GM18870 (cell line): ENCODE data around the gene TENM3.
A peak's percentile ranks its signal among the peaks of the same experiment; 100 is the strongest.

Source experiments
- ATAC-seq: cut with Tn5 transposase; IDR thresholded peaks from one replicate; pipeline ENCODE4 v1.9.1; 2021; ENCODE audit warnings: moderate library complexity; ENCODE audit not compliant: unreplicated experiment

The TENM3 gene

DNA sequence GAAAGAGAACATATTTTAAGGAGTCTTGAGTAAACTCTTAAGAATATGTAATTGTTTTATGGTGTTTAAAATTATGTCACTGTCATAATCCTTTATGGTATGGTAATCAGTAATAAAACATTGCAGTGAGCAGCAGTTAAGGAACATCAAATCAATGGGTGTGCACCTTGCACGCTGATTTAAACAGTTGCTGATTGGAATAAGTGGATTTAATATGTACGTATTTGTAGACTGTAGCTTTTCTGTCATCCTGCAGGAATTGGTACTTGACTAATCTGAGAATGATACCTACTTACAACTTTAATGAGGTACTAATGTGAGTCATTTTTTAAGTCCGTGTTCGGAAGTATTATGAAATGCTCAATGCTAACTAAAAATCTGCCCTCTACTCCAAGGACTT, 461.7 kb downstream of the TENM3 start:
- ATAC-seq, result no peak

DNA sequence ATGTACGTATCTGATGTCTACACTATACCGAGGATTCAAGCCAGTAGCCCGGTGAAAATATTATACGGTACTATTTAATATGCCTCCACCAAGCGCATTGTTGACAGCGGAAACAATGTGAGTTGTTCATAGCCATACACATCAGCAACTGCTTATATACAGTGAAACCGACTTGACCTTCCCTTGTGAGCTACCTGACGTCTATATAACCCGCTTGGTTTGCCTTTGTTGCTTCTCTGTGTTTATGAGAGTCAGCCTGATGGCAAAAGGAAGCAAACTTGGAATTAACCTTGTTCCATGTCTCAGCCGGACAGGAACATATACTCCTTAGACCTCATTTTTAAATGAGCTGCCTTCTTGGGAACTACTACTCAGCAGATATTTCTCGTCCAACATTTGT, 462.2 kb downstream of the TENM3 start:
- no peak for ATAC-seq

DNA sequence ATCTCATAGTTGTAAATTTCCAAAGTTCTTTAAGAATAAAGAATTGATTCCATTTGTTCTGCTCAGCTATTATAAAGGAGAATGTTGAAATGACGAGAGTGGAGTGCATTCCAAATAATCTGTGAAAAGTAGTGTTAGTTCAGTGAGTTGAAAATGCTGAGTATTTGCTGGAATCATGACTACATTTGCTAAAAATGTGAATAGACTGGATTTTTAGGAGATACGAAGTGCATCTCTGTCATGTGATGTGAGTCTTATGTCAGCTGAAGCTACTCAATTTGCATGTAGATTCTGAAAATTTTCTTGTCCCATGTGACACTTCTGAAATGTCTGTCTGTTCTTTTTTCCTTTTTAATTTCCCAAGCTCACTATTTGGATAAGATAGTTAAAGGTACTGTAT, 468.0 kb downstream of the TENM3 start:
- ATAC-seq, result no peak

DNA sequence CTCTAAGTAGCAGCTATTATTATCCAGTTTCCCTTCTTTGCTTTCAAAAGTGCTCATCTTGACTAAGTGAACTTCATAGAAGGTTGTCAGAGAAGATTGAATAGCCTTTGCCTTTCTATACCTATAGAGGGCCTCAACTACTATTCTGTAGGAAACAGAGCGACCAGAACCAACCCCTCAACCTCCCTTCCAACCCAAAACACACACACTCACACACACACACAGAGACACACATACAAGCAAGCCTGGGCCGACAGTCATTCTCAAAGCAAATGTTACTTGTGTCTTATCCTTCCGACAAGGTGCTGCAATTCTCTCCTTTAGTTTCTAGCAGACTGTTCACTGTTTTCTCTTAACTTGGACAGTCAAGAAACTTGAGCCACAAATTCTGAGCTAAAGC, 472.3 kb downstream of the TENM3 start:
- no peak for ATAC-seq

DNA sequence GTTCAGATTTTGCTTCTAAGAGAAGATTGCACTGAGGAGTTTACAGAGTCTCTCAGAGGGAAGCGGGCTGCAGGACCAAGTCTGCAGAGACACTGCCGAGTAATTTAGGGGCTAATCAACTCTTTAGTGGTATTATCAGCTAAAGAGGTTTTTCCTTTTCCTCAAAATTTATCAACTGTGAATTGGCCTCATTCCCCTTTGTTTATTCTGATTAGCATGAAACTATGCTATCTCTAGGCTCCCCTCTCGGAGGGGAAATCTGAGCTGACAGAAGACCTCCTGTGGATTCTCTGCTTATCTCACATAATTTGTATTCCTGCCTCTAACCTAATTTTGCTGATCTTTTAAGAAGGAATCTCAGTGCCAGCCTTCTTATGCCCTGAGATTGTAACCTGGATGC, 473.0 kb downstream of the TENM3 start:
- no peak for ATAC-seq

DNA sequence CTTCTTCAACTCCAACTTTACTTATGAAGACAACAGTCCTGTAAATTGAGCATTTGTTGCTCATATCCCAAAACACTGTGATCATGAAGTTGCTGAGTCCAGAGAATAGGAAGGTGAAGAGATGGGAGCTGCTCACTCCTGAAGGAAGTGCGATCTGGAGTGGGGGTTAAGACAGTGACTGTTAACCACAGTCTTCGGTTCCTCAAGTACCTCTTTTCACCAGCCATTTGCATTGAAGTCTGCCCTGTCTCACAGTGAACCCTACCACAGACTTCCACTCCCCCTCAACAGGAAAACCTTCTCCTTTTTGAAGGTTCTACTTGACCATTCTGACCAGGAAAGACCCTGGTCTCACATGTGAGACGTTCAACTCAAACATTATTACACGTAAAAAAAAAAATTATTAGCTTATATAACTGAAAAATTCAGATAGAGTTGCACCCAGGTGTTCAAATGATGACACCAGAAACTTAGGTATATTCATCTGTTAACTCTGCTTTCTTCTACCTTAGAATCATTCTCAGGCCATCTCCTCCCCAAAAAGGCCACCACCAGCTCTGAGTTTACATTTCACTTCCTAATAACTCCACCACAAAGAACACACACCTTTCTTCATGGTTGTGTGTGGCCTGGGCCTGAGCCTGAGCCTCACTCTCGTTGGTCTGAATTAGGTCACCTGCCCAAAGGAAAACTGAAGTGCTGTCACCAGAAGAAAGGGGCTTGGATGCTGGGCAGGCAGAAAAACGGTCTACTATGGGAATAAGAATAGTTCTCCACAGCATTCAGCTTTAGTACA, 474.8 kb downstream of the TENM3 start:
- peak; percentile 77 for ATAC-seq

DNA sequence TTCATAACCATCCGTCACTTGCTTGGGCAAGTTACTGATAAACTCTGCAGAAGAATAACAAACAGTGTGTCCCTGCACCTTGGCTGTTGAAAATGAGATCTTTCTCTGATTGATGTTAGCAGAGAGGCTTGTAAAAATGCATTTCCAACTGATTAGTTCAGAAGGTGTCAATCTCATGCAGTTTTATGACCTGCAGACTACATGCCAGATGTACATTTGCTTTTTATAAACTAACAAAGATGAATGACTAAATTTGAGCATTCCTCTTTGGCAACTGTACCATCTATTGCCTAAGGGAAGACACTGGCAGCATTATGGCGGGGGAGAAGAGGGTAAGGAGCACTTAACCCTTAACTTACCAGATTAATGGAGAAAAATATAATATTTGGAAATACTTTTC, 481.2 kb downstream of the TENM3 start:
- ATAC-seq, result no peak

DNA sequence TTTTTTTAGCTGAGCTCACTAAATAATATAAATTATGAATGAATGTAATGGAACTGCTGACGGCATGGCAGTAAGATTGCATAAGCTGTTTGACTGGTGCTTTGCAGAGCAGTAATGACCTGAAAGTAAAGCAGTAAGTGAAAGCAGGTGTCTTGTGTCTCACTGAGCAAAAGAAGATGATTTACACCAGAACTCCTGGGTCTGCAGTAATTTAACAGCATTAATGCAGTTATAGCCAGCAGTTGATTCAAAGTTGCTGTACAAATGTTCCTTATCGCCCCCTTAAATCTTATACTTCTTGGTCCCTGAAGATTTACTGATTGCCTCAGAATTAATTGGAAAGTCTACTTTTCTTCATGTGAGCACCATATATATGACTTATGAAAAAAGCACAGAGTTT, 486.3 kb downstream of the TENM3 start:
- no peak for ATAC-seq

DNA sequence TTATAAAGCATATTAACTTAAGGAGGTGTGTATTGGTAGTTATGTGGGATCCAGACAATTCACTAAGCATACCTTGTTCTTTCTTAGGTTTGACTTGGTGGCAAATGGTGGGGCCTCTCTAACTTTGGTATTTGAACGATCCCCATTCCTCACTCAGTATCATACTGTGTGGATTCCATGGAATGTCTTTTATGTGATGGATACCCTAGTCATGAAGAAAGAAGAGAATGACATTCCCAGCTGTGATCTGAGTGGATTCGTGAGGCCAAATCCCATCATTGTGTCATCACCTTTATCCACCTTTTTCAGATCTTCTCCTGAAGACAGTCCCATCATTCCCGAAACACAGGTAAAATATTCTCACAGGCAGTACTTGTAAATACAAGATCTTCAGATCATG, 487.6 kb downstream of the TENM3 start:
- no peak for ATAC-seq

DNA sequence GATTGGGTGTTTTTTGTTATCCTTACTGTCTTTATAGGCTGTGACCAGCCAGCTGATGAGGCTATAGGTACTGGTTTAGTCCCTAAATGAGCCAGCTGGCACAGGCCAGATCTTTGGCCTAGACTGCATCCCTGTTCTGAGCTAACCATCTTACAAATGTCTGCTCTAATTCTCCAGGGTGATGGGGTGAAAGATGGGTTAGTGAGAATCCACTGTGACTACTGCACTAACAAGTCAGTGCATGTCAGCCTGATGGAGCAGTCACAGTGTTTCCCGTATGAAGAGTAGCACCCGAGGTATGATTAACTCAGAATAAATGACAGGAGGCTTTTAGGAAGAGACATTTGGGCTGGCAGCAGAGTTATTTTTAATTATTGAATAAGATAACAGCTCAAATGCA, 493.0 kb downstream of the TENM3 start:
- no peak for ATAC-seq

DNA sequence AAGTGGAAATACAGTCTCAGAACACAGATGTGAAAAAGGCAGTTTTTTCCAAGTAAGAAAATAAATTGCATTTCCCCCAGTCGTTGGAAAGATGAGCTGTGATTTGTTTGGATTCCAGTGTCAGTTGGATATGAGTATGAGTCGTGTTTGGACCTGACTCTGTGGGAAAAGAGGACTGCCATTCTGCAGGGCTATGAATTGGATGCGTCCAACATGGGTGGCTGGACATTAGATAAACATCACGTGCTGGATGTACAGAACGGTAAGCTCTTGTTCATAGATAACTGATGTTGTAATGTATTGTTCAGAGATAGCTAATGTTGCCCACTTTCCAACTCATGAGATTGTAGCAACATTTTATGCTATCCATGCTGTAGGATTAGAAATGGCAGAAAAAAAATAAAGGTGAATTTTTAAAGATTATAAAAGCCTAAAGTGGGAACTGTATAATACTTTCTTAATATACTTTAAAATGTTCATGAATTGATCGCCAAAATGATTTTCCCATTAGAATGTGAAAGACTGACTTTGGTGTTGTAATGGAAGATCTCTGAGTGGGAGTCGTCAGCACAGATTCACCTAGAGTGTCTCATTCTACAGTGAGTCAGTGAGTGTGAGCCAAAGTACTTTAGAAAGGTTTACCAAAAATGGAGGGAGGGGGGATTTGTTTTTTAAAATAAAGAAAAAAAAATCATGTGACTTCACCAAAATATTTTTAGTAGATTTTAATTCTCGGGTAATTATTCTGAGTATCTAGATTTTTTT, 495.3 kb downstream of the TENM3 start:
- ATAC-seq, result no peak

DNA sequence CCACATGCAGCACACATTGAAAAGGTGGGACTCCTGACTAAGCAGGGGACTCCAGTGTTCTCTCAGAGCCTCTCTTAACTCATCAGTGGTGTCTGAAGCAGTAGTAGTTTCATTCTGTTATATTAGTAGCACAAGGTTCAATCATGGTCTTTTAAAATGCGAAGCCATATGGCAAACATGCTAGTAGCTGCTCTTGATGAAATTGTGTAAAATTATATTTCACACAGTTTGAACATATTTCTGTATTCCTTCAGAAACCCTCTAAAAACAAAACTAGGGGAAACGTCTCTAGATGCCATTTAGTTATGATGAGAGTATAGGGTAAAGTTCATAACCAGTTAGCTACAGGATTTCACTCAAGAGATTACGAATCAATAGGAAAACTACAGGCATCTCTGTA, 497.1 kb downstream of the TENM3 start:
- ATAC-seq, result no peak

DNA sequence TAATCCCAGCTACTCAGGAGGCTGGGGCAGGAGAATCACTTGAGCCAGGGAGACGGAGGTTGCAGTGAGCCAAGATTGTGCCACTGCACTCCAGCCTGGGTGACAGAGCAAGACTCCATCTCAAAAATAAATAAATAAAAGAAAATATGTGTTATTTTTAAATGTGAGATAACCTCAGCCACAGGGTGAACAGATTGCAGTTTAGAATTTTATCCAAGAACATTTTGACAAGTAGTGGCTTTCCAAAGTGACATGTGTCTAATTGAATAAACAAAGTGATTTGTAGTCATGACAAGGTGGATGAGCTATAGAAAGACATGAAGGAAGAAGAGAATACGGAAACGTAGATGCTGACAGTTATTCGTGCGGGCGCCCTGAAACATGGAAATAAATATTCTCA, 497.9 kb downstream of the TENM3 start:
- ATAC-seq, result no peak

DNA sequence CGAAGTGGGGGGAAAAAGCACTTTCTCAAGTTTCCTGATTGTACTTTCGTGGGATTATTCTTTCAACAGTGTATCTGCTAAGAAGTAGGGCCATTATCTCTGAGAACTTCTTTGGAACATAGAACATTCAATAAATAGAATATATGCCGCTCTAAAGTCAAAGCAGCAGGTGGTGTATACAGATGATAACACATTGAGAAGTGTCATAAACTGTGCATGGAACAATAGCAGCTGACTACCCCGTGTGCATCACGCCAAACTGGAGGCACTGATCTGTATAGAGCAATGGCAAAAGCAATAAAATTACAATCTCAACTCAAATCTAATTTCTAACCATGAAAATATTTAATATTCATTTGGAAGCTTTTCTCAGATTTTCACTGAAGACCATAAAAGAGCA, 498.7 kb downstream of the TENM3 start:
- no peak for ATAC-seq

DNA sequence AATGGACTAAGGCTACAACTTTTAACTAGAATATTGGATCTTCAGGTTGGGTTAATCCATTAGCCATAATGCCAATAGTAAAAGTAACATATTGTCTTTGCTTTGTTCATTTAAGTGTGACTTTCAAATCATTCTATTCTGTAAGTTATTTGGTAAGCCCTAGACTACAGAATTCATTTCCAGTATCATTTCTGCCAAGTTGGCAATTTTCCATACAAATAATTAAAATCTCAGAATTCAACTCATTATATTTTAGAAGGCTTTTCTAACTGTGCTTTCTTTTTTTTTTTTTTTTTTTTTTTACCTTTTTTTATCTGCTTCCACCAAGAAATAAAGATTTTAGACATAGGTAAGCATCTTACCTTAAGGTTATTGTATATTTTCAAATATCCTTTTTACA, 500.6 kb downstream of the TENM3 start:
- no peak for ATAC-seq

DNA sequence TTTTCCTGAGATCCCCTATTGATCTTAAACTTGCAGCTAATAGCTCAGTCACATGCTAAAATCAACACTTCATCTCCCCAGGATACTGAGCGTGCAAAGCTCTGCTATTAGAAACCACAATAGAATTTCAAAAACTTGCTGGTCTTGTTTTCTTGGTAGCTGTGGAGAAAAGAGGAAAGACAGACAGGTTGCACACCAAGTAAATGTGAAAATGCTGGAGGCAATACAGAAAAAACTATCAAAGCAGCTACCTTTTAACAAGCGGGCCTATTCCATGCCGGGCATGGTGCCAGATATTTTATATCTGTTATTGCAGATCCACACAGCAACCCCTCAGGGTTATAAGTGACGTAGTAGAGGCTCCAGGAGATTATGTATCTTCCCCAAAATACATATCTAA, 502.0 kb downstream of the TENM3 start:
- no peak for ATAC-seq

DNA sequence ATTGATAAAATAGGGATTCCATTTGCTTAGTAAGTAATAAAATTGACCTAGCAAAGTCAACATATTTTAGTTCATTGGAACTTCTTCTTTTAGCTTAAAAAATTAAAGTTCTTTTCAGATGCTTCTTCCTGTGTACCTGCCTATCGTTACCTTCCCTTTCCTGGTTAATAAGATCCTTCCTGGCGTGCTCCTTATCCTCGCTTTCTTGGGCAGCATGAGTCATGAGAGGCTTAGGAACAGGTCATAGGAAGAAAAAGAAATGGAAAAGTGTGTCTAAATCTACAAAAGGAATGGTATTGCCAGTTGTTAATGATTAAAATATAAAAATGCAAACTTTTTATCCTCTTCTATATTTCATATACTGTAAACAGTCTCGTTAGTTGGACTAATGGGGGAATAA, 503.7 kb downstream of the TENM3 start:
- no peak for ATAC-seq

DNA sequence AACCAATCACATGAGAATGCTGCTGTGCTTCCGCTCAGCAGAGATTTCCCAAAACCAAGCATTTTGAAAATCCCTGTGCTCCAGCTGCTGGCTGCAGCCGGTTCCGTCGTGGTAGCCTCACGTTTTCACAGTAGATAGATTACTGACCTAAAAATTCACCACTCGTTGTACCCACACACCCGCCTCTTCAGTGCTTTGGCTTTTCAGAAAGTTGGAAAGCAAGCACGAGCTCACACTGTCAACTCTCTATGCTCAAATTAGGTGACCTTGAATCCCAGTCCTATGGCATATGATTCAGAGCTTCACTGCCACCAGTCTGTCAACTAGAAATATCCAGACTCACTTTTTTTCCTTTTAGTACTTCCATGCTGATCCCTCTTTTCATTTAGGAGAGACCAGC, 505.1 kb downstream of the TENM3 start:
- no peak for ATAC-seq

DNA sequence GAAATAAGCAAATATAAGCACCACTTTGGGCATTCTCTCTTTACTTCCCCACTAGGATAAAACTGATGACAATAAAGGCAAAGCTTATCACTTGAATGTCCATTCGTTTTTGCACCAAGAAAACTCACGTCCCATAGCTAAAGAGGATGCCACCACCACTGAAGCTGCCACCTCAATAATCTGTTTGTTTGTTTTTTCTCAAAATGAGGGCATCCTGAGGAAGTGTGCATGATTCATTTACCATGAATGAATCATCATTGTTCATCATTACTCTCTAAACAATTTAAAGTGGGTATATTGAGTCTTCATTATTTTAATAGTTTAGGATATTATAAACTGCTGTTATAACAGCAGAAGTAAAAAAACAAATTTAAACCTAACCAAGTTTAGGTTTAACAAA, 505.7 kb downstream of the TENM3 start:
- ATAC-seq, result no peak

DNA sequence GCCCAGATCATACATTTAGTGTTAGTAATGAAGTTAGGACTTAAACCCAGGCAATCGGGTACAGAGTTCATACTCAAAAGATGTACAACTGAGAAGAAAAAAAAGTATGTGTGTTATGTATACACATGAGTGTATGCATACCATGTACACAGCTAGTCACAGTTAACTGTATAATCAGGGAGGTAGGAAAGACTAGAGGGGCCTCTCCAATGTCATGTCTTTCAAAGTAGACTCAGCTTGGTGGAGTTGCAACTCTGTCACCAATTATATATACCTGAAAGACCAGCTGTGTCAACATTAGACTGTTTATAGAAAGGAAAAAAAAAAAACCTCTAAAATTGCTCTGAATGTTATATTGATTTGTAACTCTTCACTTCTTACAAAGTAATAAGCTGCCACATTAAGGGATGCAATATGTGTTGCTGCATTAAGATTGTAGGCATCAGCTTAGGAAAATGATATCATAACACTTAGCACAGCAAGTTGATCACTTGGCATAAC, 506.5 kb downstream of the TENM3 start:
- ATAC-seq, result no peak

DNA sequence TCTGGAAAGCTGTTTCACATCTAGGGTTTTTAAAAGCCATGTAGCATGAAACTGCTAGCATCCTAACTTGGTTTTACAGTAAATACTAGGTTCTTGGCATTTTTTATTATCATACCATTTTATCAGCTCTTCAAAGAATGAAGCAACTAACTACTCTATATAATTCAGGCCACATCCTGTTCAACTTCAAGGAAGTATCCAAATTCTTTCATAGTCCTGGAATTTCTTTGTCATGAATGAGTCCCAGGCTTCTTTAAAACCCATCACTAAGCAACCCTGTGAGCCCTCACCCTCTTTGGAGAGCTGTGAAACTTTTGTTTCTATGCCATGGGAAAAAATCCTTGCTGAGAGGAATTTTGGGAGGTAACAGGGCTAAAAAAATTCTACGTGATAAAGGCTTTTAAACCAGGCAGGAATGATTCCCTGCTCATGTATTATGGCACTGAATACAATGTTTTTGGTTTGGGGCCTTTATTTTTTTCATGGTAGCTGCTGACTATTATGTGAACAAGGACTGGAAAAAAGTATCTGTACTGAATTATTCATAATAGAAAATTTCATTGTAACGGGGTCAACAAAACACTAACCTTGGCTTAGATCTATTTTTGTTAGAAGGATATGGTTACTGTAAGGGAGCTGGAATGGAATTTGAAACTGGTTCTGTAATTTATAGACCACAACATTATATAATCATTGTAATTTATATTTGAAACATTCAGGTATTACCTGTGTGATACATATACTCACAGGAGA, 509.1 kb downstream of the TENM3 start:
- no peak for ATAC-seq

DNA sequence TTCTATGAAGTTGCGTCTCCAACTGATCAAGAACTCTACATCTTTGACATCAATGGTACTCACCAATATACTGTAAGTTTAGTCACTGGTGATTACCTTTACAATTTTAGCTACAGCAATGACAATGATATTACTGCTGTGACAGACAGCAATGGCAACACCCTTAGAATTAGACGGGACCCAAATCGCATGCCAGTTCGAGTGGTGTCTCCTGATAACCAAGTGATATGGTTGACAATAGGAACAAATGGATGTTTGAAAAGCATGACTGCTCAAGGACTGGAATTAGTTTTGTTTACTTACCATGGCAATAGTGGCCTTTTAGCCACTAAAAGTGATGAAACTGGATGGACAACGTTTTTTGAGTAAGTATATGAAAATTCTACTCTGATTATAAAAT, 511.7 kb downstream of the TENM3 start:
- ATAC-seq, result no peak
